Stimulated activated naive B cell treated with anti-CD40 and anti-IgM and Interleukin-4, amounts not matched to agents 10 μg/mL and 1 μg/mL and 100 μg/mL, for 72 hours (primary cell): ENCODE measurements around the gene SLC12A7.
A peak's percentile ranks its signal among the peaks of the same experiment; 100 is the strongest.
"Not testable (repeated sequence)": the region's sequence is repeated elsewhere in the genome, so short reads cannot be mapped to it uniquely, and the experiment has no call there.

Source experiments
- ATAC-seq, 2 donors: fragments of 150-1000 bp; cut with Tn5 transposase; replicated peaks; 2 replicates each; pipeline ENCODE4 v1.10.0; 2021; ENCODE audit warnings: moderate library complexity in 1 of 2
- DNase-seq: peaks from one replicate; pipeline ENCODE4 v3.0.0; 2021
- H3K27ac Mint-ChIP-seq: one replicate; pipeline ENCODE4 v1.8.0; 2022; ENCODE audit warnings: mild to moderate bottlenecking, mixed read lengths
- H3K27me3 Mint-ChIP-seq, 2 donors: one replicate each; pipeline ENCODE4 v1.8.0; 2022; ENCODE audit warnings: mixed read lengths in 2 of 2
- H3K36me3 Mint-ChIP-seq, 2 donors: one replicate each; pipeline ENCODE4 v1.8.0; 2022; ENCODE audit warnings: mixed read lengths in 2 of 2, mild to moderate bottlenecking in 1 of 2
- H3K4me1 Mint-ChIP-seq, 2 donors: one replicate each; pipeline ENCODE4 v1.8.0; 2022; ENCODE audit warnings: mixed read lengths in 2 of 2, mild to moderate bottlenecking in 1 of 2
- H3K4me3 Mint-ChIP-seq, 2 donors: one replicate each; pipeline ENCODE4 v1.8.0; 2022; ENCODE audit warnings: mild to moderate bottlenecking in 2 of 2, mixed read lengths in 2 of 2, moderate library complexity in 1 of 2
- H3K9me3 Mint-ChIP-seq, 2 donors: one replicate each; pipeline ENCODE4 v1.8.0; 2022; ENCODE audit warnings: mixed read lengths in 2 of 2, mild to moderate bottlenecking in 1 of 2

The SLC12A7 gene

GRCh38 chr5:1005249-1005851, 106.5 kb downstream of the SLC12A7 start:
- Mint-ChIP-seq H3K4me3 (no peak overlapping the region), H3K9me3 (no peaks in the 10 kb centered on the region), H3K27ac (no peak overlapping the region), H3K36me3 (no peaks in the 10 kb centered on the region), H3K4me1 (peaks cover 25 to 38% of the 10 kb centered on the region in 2 donors), H3K27me3 (peaks cover 61 to 72% of the 10 kb centered on the region in 2 donors)
- DNase-seq (peak; percentile 0), ATAC-seq (no peak)

- DNase-seq: peak; percentile 2
- Mint-ChIP-seq H3K4me1 (peaks cover 19 to 31% of the 10 kb centered on the region in 2 donors), H3K4me3 (peak overlapping the region; percentile 72 to 76), H3K27ac (no peak overlapping the region), H3K36me3 (no peaks in the 10 kb centered on the region), H3K27me3 (peaks cover 59 to 66% of the 10 kb centered on the region in 2 donors), H3K9me3 (no peaks in the 10 kb centered on the region)
- ATAC-seq: peak; percentile 35 to 47
These were observed 107.2 kb downstream of the SLC12A7 start for GRCh38 chr5:1004461-1005248.

GRCh38 chr5:1003296-1003937, 108.4 kb downstream of the SLC12A7 start:
- no peaks in the 10 kb centered on the region for H3K9me3 Mint-ChIP-seq
- peaks cover 18 to 30% of the 10 kb centered on the region in 2 donors for H3K4me1 Mint-ChIP-seq
- DNase-seq: no peak
- no peak for ATAC-seq
- peak overlapping the region; percentile 16 to 21 for H3K4me3 Mint-ChIP-seq
- H3K36me3 Mint-ChIP-seq: no peaks in the 10 kb centered on the region
- H3K27me3 Mint-ChIP-seq: peaks cover 68 to 71% of the 10 kb centered on the region in 2 donors
- H3K27ac Mint-ChIP-seq: peak overlapping the region; percentile 42

- Mint-ChIP-seq H3K27me3 (peaks cover 66 to 70% of the 10 kb centered on the region in 2 donors), H3K4me3 (no peak overlapping the region), H3K9me3 (no peaks in the 10 kb centered on the region), H3K27ac (no peak overlapping the region), H3K36me3 (no peaks in the 10 kb centered on the region), H3K4me1 (peaks cover 15 to 25% of the 10 kb centered on the region in 2 donors)
- ATAC-seq (no peak), DNase-seq (no peak)
These were observed 109.0 kb downstream of the SLC12A7 start for GRCh38 chr5:1002836-1003235.

GRCh38 chr5:1002271-1002546, 109.7 kb downstream of the SLC12A7 start:
- no peak overlapping the region for H3K4me3 Mint-ChIP-seq

DNA sequence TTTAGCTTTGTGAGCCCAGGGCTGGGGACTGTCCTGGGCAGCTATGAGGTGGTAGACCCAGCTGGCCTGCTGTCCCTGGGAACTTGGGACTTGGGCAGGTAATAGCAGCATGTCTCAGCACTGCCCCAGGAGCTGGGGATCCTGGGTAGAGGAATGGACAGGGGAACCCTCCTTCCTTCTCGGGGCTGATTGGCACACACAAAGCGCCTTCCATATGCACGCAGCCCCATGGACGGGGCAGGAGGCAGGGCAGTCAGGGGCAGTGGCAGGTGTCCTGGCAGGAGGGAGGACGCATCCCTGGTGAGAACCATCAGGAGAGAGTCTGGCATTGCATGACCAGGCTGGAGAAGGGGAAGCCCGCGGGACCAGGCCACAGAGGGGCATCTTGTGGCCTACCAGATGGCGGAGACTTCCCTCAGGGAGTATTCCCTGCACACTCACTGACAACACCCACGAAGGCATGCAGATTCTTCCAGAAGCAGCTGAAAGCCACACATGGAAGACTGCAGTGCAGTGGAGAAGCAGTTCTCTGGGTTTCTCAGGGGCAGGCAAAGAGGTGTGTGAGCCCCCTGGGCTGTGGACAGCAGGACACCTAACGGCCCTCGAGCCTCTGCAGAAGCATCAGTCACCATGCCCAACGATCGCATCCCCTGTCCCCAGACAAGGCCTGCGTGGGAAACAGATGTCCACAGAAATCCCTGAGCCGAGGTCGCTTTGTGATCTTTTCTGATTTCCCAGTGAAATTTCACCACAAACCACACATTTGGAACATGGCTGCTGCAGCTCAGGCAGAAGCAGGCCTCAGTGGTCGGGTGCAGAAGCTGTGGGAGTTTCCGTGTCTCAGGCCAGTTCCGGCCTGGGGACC, 110.2 kb downstream of the SLC12A7 start:
- H3K36me3 Mint-ChIP-seq: no peaks in the 10 kb centered on the region
- peaks cover 16 to 28% of the 10 kb centered on the region in 2 donors for H3K4me1 Mint-ChIP-seq
- no peak for ATAC-seq
- DNase-seq: no peak
- H3K9me3 Mint-ChIP-seq: no peaks in the 10 kb centered on the region
- H3K4me3 Mint-ChIP-seq: no peak overlapping the region
- H3K27ac Mint-ChIP-seq: no peak overlapping the region
- peaks cover 54 to 62% of the 10 kb centered on the region in 2 donors for H3K27me3 Mint-ChIP-seq

More at GRCh38 chr5:1002271-1002546, 109.7 kb downstream of the SLC12A7 start:
- H3K27me3 Mint-ChIP-seq: peaks cover 60 to 65% of the 10 kb centered on the region in 2 donors
- H3K9me3 Mint-ChIP-seq: no peaks in the 10 kb centered on the region
- H3K4me1 Mint-ChIP-seq: peaks cover 14 to 25% of the 10 kb centered on the region in 2 donors
- DNase-seq (no peak), ATAC-seq (no peak)
- H3K27ac Mint-ChIP-seq: no peak overlapping the region
- H3K36me3 Mint-ChIP-seq: no peaks in the 10 kb centered on the region

DNA sequence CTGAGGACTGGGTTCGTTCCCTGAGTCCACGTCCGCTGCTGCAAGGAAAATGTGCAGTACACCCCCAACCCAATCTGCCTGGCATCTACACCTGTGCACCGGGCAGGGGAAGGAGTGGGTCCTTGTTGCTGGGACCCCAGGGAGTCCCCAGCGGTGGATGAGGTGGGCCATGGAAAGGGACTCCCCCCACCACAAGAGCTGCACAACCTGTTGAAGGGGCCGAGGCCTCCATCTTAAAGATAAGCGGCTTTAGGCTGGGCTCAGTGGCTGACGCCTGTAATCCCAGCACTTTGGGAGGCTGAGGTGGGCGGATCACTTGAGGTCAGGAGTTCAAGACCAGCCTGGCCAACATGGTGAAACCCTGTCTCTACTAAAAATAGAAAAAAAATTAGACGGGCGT, 111.0 kb downstream of the SLC12A7 start:
- H3K27me3 Mint-ChIP-seq: peaks cover 46 to 54% of the 10 kb centered on the region in 2 donors

More for the DNA sequence above, 111.0 kb downstream of the SLC12A7 start:
- not testable (repeated sequence) for H3K4me3 Mint-ChIP-seq, DNase-seq, H3K9me3 Mint-ChIP-seq, H3K27ac Mint-ChIP-seq, H3K36me3 Mint-ChIP-seq, ATAC-seq
- H3K4me1 Mint-ChIP-seq: peaks cover 15 to 25% of the 10 kb centered on the region in 2 donors
